WTC11 (cell line): ENCODE results near the gene PKLR. TPM values are rescaled to one million over a fixed set of nuclear protein-coding genes. Genes with fewer than 3 reads are reported as not detected.
"Not testable (repeated sequence)": the region's sequence is repeated elsewhere in the genome, so short reads cannot be mapped to it uniquely, and the experiment has no call there.

Source experiments
- ATAC-seq: fragments of 200-7000 bp; cut with Tn5 transposase; 2 replicates; pipeline ENCODE4 v1.10.0; 2021; ENCODE audit warnings: mild to moderate bottlenecking, moderate library complexity
- CTCF ChIA-PET: fragments of 300-600 bp; sonication (Branson Sonifier 250); formaldehyde crosslinking; loops from one replicate; lab custom pipeline; 2021; ENCODE audit warnings: antibody characterized with exemption; lab: Charles Lee
- POLR2A ChIA-PET: fragments of 350-600 bp; sonication (Branson Sonifier 250); formaldehyde crosslinking; loops from one replicate; lab custom pipeline; 2021; ENCODE audit warnings: antibody characterized with exemption; lab: Charles Lee
- DNase-seq: peaks from one replicate; pipeline ENCODE4 v3.0.0; 2021; ENCODE audit warnings: low spot score
- H3K27ac Mint-ChIP-seq: 2 replicates; pipeline ENCODE4 v1.8.0; 2021; ENCODE audit warnings: mixed read lengths
- H3K27me3 Mint-ChIP-seq: 2 replicates; pipeline ENCODE4 v1.8.0; 2021; ENCODE audit warnings: low read depth, mild to moderate bottlenecking, moderate library complexity, mixed read lengths
- H3K36me3 Mint-ChIP-seq: 2 replicates; pipeline ENCODE4 v1.8.0; 2021; ENCODE audit warnings: mixed read lengths
- H3K4me1 Mint-ChIP-seq: 2 replicates; pipeline ENCODE4 v1.8.0; 2022; ENCODE audit warnings: mixed read lengths
- H3K4me3 Mint-ChIP-seq: 2 replicates; pipeline ENCODE4 v1.8.0; 2021; ENCODE audit warnings: mild to moderate bottlenecking, moderate library complexity, mixed read lengths
- H3K9me3 Mint-ChIP-seq: 2 replicates; pipeline ENCODE4 v1.8.0; 2021; ENCODE audit warnings: mixed read lengths
- ATF1 ChIP-seq: sonication (generic); formaldehyde crosslinking; IDR thresholded peaks from 2 replicates; pipeline ENCODE4 v1.8.1; 2023; ENCODE audit warnings: mild to moderate bottlenecking, moderate library complexity, missing genetic modification reagents
- CREB1 ChIP-seq: sonication (generic); formaldehyde crosslinking; IDR thresholded peaks from 2 replicates; pipeline ENCODE4 v1.8.0; 2023; ENCODE audit warnings: mild to moderate bottlenecking, missing genetic modification reagents
- ERG ChIP-seq: fragments of 250-450 bp; sonication (Bioruptor Pico); IDR thresholded peaks from 2 replicates; pipeline ENCODE4 v1.8.0; 2021; ENCODE audit warnings: mild to moderate bottlenecking
- FOXK1 ChIP-seq: sonication (generic); formaldehyde crosslinking; IDR thresholded peaks from 2 replicates; pipeline ENCODE4 v1.8.0; 2022; ENCODE audit warnings: mild to moderate bottlenecking, moderate library complexity, missing genetic modification reagents
- GTF2I ChIP-seq: fragments of 250-450 bp; sonication (Bioruptor Pico); conservative IDR thresholded peaks from 2 replicates; pipeline ENCODE4 v1.4.0; 2021; ENCODE audit warnings: mild to moderate bottlenecking
- HMGA2 ChIP-seq: fragments of 250-450 bp; sonication (Bioruptor Pico); IDR thresholded peaks from 2 replicates; pipeline ENCODE4 v1.4.0; 2021; ENCODE audit warnings: mild to moderate bottlenecking, moderate library complexity
- JUN ChIP-seq: sonication (generic); formaldehyde crosslinking; IDR thresholded peaks from 2 replicates; pipeline ENCODE4 v1.8.0; 2023; ENCODE audit warnings: mild to moderate bottlenecking, missing genetic modification reagents
- NFE2L1 ChIP-seq: sonication (generic); formaldehyde crosslinking; IDR thresholded peaks from 2 replicates; pipeline ENCODE4 v1.8.1; 2023; ENCODE audit warnings: missing genetic modification reagents
- SP1 ChIP-seq: sonication (generic); formaldehyde crosslinking; conservative IDR thresholded peaks from 2 replicates; pipeline ENCODE4 v1.8.1; 2022; ENCODE audit warnings: missing genetic modification reagents
- TCF7 ChIP-seq: sonication (generic); formaldehyde crosslinking; IDR thresholded peaks from 2 replicates; pipeline ENCODE4 v1.8.0; 2022; ENCODE audit warnings: mild to moderate bottlenecking, low read depth, missing genetic modification reagents, moderate library complexity
- TP53 ChIP-seq: sonication (generic); formaldehyde crosslinking; IDR thresholded peaks from 2 replicates; pipeline ENCODE4 v1.8.1; 2023; ENCODE audit warnings: mild to moderate bottlenecking, missing genetic modification reagents
- USF1 ChIP-seq: sonication (generic); formaldehyde crosslinking; IDR thresholded peaks from 2 replicates; pipeline ENCODE4 v1.8.0; 2022; ENCODE audit warnings: mild to moderate bottlenecking, missing genetic modification reagents
- ZBTB43 ChIP-seq: sonication (generic); formaldehyde crosslinking; IDR thresholded peaks from 2 replicates; pipeline ENCODE4 v1.8.1; 2023; ENCODE audit warnings: mild to moderate bottlenecking, missing genetic modification reagents
- ZNF121 ChIP-seq: sonication (generic); formaldehyde crosslinking; IDR thresholded peaks from 2 replicates; pipeline ENCODE4 v1.8.0; 2023; ENCODE audit warnings: missing genetic modification reagents
- ZNF219 ChIP-seq: sonication (generic); formaldehyde crosslinking; IDR thresholded peaks from 2 replicates; pipeline ENCODE4 v1.8.0; 2023; ENCODE audit warnings: missing genetic modification reagents, mild to moderate bottlenecking, borderline replicate concordance
- ZNF416 ChIP-seq: fragments of 250-450 bp; sonication (Bioruptor Pico); IDR thresholded peaks from 2 replicates; pipeline ENCODE4 v1.9.0; 2021; ENCODE audit warnings: mild to moderate bottlenecking, inconsistent platforms
- total RNA-seq: library from RNA; stranded (reverse); gene quantifications from 3 replicates; pipeline ENCODE4 v1.2.3, GENCODE V29; 2021
- TF ChIP-seq, protein P1 (sequence below): fragments of 200-600 bp; IDR thresholded peaks from 2 replicates; pipeline ENCODE4 v1.8.0; 2022; ENCODE audit warnings: antibody characterized with exemption
- TF ChIP-seq, protein P2 (sequence below): sonication (generic); formaldehyde crosslinking; IDR thresholded peaks from 2 replicates; pipeline ENCODE4 v1.8.0; 2022; ENCODE audit warnings: mild to moderate bottlenecking, missing genetic modification reagents
- TF ChIP-seq, protein P3 (sequence below): fragments of 250-450 bp; sonication (Bioruptor Pico); conservative IDR thresholded peaks from 2 replicates; pipeline ENCODE4 v1.9.0; 2021; ENCODE audit warnings: mild to moderate bottlenecking

Gene PKLR
- total RNA-seq, 1 experiment from 2014 or later = 1.5 TPM

DNA sequence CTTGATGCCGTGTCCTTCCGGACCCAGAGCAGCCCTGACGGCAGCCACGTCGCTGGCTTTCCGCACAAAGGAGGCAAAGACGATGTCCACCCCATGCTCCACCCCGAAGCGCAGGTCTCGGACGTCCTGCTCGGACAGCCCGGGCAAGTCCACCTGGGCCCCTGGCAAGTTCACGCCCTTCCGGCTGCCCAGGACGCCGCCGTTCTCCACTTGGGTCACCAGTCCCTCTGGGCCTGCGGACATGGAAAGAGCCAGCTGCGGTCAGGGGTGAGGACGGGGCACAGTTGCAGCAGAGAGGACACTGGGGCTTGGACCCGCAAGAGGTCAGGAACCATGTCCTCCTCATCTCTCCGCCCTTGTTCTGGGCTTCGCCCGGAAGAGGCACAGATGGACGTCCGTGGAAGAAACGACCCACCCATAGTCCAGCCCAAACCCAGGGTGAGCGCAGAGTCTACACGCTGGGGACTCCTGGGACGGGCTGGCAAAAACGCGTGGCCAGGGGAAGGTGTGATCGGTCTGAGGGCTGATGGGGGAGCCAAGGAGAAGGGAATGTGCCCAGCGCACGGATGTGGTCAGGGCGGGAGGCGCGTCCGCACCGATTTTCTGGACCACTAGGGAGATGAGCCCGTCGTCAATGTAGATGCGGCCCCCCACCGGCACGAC is 6.6 kb downstream of the PKLR start (continued):
- TF ChIP-seq JUN (CRISPR knock-in tag) = no peak
- no peak for TF ChIP-seq GTF2I (CRISPR knock-in tag)
- TF ChIP-seq, protein P1, sequence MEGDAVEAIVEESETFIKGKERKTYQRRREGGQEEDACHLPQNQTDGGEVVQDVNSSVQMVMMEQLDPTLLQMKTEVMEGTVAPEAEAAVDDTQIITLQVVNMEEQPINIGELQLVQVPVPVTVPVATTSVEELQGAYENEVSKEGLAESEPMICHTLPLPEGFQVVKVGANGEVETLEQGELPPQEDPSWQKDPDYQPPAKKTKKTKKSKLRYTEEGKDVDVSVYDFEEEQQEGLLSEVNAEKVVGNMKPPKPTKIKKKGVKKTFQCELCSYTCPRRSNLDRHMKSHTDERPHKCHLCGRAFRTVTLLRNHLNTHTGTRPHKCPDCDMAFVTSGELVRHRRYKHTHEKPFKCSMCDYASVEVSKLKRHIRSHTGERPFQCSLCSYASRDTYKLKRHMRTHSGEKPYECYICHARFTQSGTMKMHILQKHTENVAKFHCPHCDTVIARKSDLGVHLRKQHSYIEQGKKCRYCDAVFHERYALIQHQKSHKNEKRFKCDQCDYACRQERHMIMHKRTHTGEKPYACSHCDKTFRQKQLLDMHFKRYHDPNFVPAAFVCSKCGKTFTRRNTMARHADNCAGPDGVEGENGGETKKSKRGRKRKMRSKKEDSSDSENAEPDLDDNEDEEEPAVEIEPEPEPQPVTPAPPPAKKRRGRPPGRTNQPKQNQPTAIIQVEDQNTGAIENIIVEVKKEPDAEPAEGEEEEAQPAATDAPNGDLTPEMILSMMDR = no peak
- no peak for TF ChIP-seq HMGA2 (CRISPR knock-in tag)
- TF ChIP-seq, protein P2, sequence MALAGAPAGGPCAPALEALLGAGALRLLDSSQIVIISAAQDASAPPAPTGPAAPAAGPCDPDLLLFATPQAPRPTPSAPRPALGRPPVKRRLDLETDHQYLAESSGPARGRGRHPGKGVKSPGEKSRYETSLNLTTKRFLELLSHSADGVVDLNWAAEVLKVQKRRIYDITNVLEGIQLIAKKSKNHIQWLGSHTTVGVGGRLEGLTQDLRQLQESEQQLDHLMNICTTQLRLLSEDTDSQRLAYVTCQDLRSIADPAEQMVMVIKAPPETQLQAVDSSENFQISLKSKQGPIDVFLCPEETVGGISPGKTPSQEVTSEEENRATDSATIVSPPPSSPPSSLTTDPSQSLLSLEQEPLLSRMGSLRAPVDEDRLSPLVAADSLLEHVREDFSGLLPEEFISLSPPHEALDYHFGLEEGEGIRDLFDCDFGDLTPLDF (CRISPR knock-in tag) = no peak
- TF ChIP-seq SP1 (CRISPR knock-in tag) = no peak

DNA sequence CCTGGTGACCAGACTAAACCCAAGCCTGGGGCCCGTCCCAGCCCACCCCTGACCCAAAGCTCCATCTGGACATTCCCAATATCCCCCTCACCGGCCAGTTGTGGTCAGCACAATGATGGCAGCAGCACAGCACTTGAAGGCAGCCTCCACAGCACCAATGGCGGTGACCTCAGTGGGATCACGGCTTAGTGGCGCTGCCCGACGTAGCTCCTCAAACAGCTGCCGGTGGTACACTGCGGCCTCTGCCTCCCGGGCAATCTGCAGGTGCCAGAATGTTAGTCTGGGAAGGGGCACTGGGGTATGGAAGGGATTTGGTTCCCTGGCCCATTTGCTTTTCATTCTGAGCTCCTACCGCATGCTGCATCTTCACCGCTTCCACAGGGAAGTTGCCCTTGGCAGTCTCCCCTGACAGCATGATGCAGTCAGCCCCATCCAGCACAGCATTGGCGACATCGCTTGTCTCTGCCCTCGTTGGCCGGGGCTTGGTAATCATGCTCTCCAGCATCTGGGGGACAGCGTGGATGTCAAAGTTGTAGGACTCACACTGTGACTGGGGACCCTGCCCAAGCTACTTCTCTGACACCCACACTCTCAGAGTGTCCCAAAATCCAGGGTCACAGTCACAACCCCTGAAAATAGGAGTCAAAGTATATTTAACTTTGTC is 8.0 kb downstream of the PKLR start:
- Mint-ChIP-seq H3K4me3 (no peak overlapping the region), H3K27me3 (peaks cover 49% of the 10 kb centered on the region), H3K4me1 (peaks cover 29% of the 10 kb centered on the region), H3K27ac (no peak overlapping the region), H3K9me3 (no peaks in the 10 kb centered on the region), H3K36me3 (no peaks in the 10 kb centered on the region)
- CTCF ChIA-PET = interaction anchor here (1.4 to 1.7 kb wide), 3 partner anchors 15 to 42 kb away, joined by 8 to 15 read pairs (median 12); no protein-coding TSS in a partner anchor
- TF ChIP-seq ZNF416 (CRISPR knock-in tag) (no peak), SP1 (CRISPR knock-in tag) (no peak), CREB1 (CRISPR knock-in tag) (no peak)
- ATAC-seq = no peak
- no peak for DNase-seq
- POLR2A ChIA-PET = no interaction called here

- H3K9me3 Mint-ChIP-seq, DNase-seq, H3K27ac Mint-ChIP-seq, POLR2A ChIA-PET, H3K36me3 Mint-ChIP-seq, ATAC-seq, H3K4me3 Mint-ChIP-seq: not testable (repeated sequence)
- Mint-ChIP-seq H3K27me3 (peaks cover 33% of the 10 kb centered on the region), H3K4me1 (peaks cover 13% of the 10 kb centered on the region)
- CTCF ChIA-PET = interaction anchor here (0.6 to 1.4 kb wide), 3 partner anchors 13 to 17 kb away, joined by 3 read pairs; no protein-coding TSS in a partner anchor
- peak; percentile 68; the same call in 1 of the 2 replicates for TF ChIP-seq HMGA2 (CRISPR knock-in tag)
Measured at GRCh38 chr1:155291006-155291405, 10.2 kb downstream of the PKLR start.

DNA sequence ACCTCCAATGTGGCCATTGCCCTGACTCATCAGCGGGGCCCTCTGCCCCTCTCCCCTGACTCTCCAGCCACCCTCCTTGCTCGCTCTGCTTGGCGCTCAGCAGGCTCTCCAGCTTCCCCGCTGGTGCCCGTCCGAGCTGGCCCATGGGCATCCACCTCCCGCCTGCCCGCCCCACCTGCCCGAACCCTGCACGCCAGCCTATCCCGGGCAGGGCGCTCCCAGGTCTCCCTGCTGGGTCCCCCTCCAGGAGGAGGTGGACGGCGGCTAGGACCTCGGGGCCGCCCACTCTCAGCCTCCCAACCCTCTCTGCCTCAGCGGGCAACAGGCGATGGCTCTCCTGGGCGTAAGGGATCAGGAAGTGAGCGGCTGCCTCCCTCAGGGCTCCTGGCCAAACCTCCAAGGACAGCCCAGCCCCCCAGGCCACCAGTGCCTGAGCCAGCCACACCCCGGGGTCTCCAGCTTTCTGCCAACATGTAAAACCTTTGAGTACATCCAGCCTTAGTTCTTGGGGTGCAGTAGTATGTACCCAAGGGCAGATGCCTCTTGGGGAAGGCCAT is 13.2 kb downstream of the PKLR start:
- Mint-ChIP-seq H3K9me3 (no peaks in the 10 kb centered on the region), H3K27me3 (peaks cover 6% of the 10 kb centered on the region), H3K27ac (no peak overlapping the region), H3K4me3 (no peak overlapping the region), H3K4me1 (no peaks in the 10 kb centered on the region), H3K36me3 (no peaks in the 10 kb centered on the region)
- no peak for DNase-seq
- CTCF ChIA-PET = interaction anchor here (1.5 kb wide), 1 partner anchor 10 kb away, joined by 3 read pairs; no protein-coding TSS in a partner anchor
- POLR2A ChIA-PET = no interaction called here
- ATAC-seq = no peak
- TF ChIP-seq FOXK1 (CRISPR knock-in tag) (no peak), ZNF219 (CRISPR knock-in tag) (no peak), ATF1 (CRISPR knock-in tag) (no peak), NFE2L1 (CRISPR knock-in tag) (no peak), ERG (CRISPR knock-in tag) (no peak), ZNF121 (no peak), TCF7 (CRISPR knock-in tag) (no peak), TP53 (CRISPR knock-in tag) (no peak), GTF2I (CRISPR knock-in tag) (no peak), ZBTB43 (no peak), USF1 (CRISPR knock-in tag) (no peak)
- TF ChIP-seq, protein P3, sequence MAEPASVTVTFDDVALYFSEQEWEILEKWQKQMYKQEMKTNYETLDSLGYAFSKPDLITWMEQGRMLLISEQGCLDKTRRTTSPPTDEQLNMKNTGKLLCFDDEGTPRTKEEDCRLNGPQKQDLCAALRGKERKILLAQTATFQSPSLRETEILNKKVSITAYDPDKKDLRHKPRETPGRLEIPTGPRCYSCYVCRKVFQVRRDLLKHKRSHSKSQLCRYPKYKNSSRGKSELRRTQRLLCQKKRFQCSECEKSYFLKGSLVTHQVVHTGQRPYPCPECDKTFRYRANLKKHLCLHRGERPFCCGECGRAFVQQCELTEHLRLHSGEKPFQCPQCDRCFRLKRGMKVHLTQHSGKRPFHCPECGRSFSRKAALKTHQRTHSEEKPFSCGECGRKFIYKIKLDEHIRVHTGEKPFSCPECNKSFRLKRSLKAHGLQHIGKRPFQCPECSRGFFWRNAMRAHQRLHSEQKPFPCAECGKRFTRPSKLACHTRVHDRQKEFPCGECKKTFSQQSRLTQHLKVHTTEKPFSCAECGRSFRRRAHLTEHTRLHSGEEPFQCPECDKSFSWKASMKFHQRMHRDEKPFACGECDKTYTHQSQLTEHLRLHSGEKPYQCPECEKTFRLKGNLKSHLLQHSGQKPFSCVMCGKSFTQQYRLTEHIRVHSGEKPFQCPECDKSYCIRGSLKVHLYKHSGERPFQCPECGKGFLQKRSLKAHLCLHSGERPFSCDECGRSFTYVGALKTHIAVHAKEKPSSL (CRISPR knock-in tag) = no peak
